SK-N-SH (cell line): ENCODE results near the gene UBR7. TPM values are rescaled to one million over a fixed set of nuclear protein-coding genes. Genes with fewer than 3 reads are reported as not detected.

Source experiments
- CTCF ChIA-PET: fragments of 300-600, 350-600 bp; formaldehyde crosslinking; extraction: SDS; loops from one replicate; lab custom pipeline; 2021; lab: Yijun Ruan, JAX
- POLR2A ChIA-PET: fragments of 350-600 bp; sonication (Branson Sonifier 250); formaldehyde crosslinking; extraction: SDS; loops from one replicate; lab custom pipeline; 2020; ENCODE audit warnings: antibody characterized with exemption, inconsistent platforms; lab: Yijun Ruan, JAX
- DNase-seq: peaks from one replicate; pipeline ENCODE4 v3.0.0; 2012
- H2AFZ ChIP-seq: fragments of 200-600 bp; sonication (generic); 2 replicates; pipeline ENCODE4 v1.8.1; 2016; ENCODE audit warnings: antibody characterized with exemption, mild to moderate bottlenecking, low read depth
- H3F3A ChIP-seq: fragments of 200-600 bp; sonication (generic); replicated peaks from 2 replicates; pipeline ENCODE3; 2016; ENCODE audit warnings: antibody characterized with exemption, mild to moderate bottlenecking; ENCODE audit not compliant: insufficient read depth
- H3K27ac ChIP-seq, 2 experiments: fragments of 200-500 bp in 1 of 2; fragments of 200-600 bp in 1 of 2; sonication (Bioruptor generic) in 1 of 2; sonication (generic), shearing (Covaris generic) in 1 of 2; 2 replicates each; pipeline versions ENCODE4 v1.5.1 to v1.6.1; 2014 to 2016; ENCODE audit warnings: low read depth in 2 of 2, inconsistent platforms in 1 of 2, low read length in 1 of 2, mild to moderate bottlenecking in 1 of 2, mixed read lengths in 1 of 2
- H3K27me3 ChIP-seq: fragments of 200-600 bp; sonication (generic), shearing (Covaris generic); 2 replicates; pipeline ENCODE4 v1.6.1; 2016; ENCODE audit warnings: mixed run types; ENCODE audit not compliant: insufficient read depth
- H3K36me3 ChIP-seq, 2 experiments: fragments of 200-500 bp in 1 of 2; fragments of 200-600 bp in 1 of 2; sonication (Bioruptor generic) in 1 of 2; sonication (generic) in 1 of 2; replicated peaks in 1 of 2; 2 replicates each; pipeline versions ENCODE3 to v1.5.1; 2014 to 2016; ENCODE audit warnings: low read length in 1 of 2, mild to moderate bottlenecking in 1 of 2; ENCODE audit not compliant: insufficient read depth in 2 of 2, control insufficient read depth in 1 of 2
- H3K4me1 ChIP-seq, 2 experiments: fragments of 200-500 bp in 1 of 2; fragments of 200-600 bp in 1 of 2; sonication (Bioruptor generic) in 1 of 2; sonication (generic), shearing (Covaris generic) in 1 of 2; 2 replicates each; pipeline versions ENCODE4 v1.5.1 to v1.6.1; 2014 to 2016; ENCODE audit warnings: low read depth in 1 of 2, low read length in 1 of 2, mixed run types in 1 of 2; ENCODE audit not compliant: insufficient read depth in 2 of 2, control insufficient read depth in 1 of 2
- H3K4me2 ChIP-seq: fragments of 200-600 bp; sonication (generic), shearing (Covaris generic); 2 replicates; pipeline ENCODE4 v1.6.1; 2017; ENCODE audit warnings: mixed run types
- H3K4me3 ChIP-seq, 2 experiments: fragments of 200-500 bp in 1 of 2; fragments of 200-600 bp in 1 of 2; sonication (Bioruptor generic) in 1 of 2; sonication (generic), shearing (Covaris generic) in 1 of 2; 2 replicates each; pipeline versions ENCODE4 v1.5.1 to v1.8.1; 2014 to 2016; ENCODE audit warnings: low read depth in 2 of 2, inconsistent platforms in 1 of 2, low read length in 1 of 2, mild to moderate bottlenecking in 1 of 2, mixed read lengths in 1 of 2, moderate library complexity in 1 of 2
- H3K79me2 ChIP-seq: fragments of 200-600 bp; sonication (generic); 2 replicates; pipeline ENCODE4 v1.8.1; 2017; ENCODE audit warnings: mild to moderate bottlenecking; ENCODE audit not compliant: insufficient read depth
- H3K9ac ChIP-seq: fragments of 200-600 bp; sonication (generic); 2 replicates; pipeline ENCODE4 v1.6.1; 2017; ENCODE audit warnings: mixed run types
- H3K9me2 ChIP-seq: fragments of 200-600 bp; sonication (generic); 2 replicates; pipeline ENCODE4 v1.6.1; 2017; ENCODE audit warnings: mixed run types
- H3K9me3 ChIP-seq: fragments of 200-600 bp; sonication (generic); 2 replicates; pipeline ENCODE4 v1.6.1; 2017; ENCODE audit warnings: mixed run types, mild to moderate bottlenecking, moderate library complexity
- H4K20me1 ChIP-seq: fragments of 200-600 bp; sonication (generic); 2 replicates; pipeline ENCODE4 v1.6.1; 2017; ENCODE audit warnings: mild to moderate bottlenecking, mixed run types; ENCODE audit not compliant: insufficient read depth
- CHD2 ChIP-seq: fragments of 150-350 bp; IDR thresholded peaks from 2 replicates; pipeline ENCODE4 v1.6.1; 2018; ENCODE audit warnings: low read length; ENCODE audit not compliant: partially characterized antibody
- ELF1 ChIP-seq: IDR thresholded peaks from 2 replicates; pipeline ENCODE4 v1.4.0; 2012
- EZH2phosphoT487 ChIP-seq: fragments of 200-600 bp; sonication (generic); IDR thresholded peaks from 2 replicates; pipeline ENCODE4 v1.6.1; 2017; ENCODE audit warnings: low read depth, mixed run types, mild to moderate bottlenecking, antibody characterized with exemption, moderate library complexity, borderline replicate concordance
- FOXM1 ChIP-seq: IDR thresholded peaks from 2 replicates; pipeline ENCODE4 v1.4.0; 2012; ENCODE audit warnings: low read depth, mild to moderate bottlenecking
- GATA2 ChIP-seq: sonication (generic); formaldehyde crosslinking; IDR thresholded peaks from 2 replicates; pipeline ENCODE4 v1.5.0; 2020; ENCODE audit warnings: mild to moderate bottlenecking, missing genetic modification reagents
- MAX ChIP-seq: IDR thresholded peaks from 2 replicates; pipeline ENCODE4 v1.4.0; 2012; ENCODE audit warnings: low read depth
- MEF2A ChIP-seq: IDR thresholded peaks from 2 replicates; pipeline ENCODE4 v1.4.0; 2012; ENCODE audit warnings: low read depth, borderline replicate concordance
- MXI1 ChIP-seq: IDR thresholded peaks from 2 replicates; pipeline ENCODE4 v1.6.1; 2012; ENCODE audit warnings: mild to moderate bottlenecking, low read depth, low read length, improper control_type of control experiment
- NFIC ChIP-seq: IDR thresholded peaks from 2 replicates; pipeline ENCODE4 v1.4.0; 2012; ENCODE audit warnings: borderline replicate concordance
- RAD21 ChIP-seq: IDR thresholded peaks from 2 replicates; pipeline ENCODE4 v1.6.1; 2012; ENCODE audit warnings: mild to moderate bottlenecking, low read length
- TEAD4 ChIP-seq: IDR thresholded peaks from 2 replicates; pipeline ENCODE4 v1.4.0; 2012; ENCODE audit warnings: mild to moderate bottlenecking, borderline replicate concordance; ENCODE audit not compliant: insufficient read depth
- YY1 ChIP-seq: IDR thresholded peaks from 2 replicates; pipeline ENCODE4 v1.4.0; 2012; ENCODE audit warnings: low read depth, mild to moderate bottlenecking
- WGBS: methylation state at CpG from one replicate; pipeline ENCODE4 v1.1.6; 2017; ENCODE audit warnings: low lambda C conversion rate; 5-methylcytosine and 5-hydroxymethylcytosine counted together
- polyA plus RNA-seq, 3 experiments: library from polyadenylated mRNA; depleted of rRNA; stranded (reverse); fragments of >200 nt; gene quantifications; 2 replicates each; pipeline ENCODE4 v1.2.3, GENCODE V29; 2012
- TF ChIP-seq, protein P1 (sequence below): IDR thresholded peaks from 2 replicates; pipeline ENCODE4; 2012
- TF ChIP-seq, protein P2 (sequence below): fragments of 200-600 bp; sonication (generic); IDR thresholded peaks from 2 replicates; pipeline ENCODE4 v1.6.1; 2017; ENCODE audit warnings: antibody characterized with exemption, mild to moderate bottlenecking, moderate library complexity

Gene UBR7
- polyA plus RNA-seq, 1 of the 3 experiments (the other 2 are of a cell fraction), result 28.2 TPM

- no peak overlapping the region for H3K4me3 ChIP-seq
- no peak for DNase-seq
- no peak overlapping the region for H2AFZ ChIP-seq
- H4K20me1 ChIP-seq, result no peaks in the 10 kb centered on the region
- CTCF ChIA-PET, result interaction anchor here (1.4 kb wide), 1 partner anchor 23 kb away, joined by 3 read pairs; no protein-coding TSS in a partner anchor
- WGBS, result 97% methylated on average over 4 of the region's 4 CpGs
- no peak overlapping the region for H3K9ac ChIP-seq
- H3K4me1 ChIP-seq, result no peaks in the 10 kb centered on the region
- no peaks in the 10 kb centered on the region for H3K27me3 ChIP-seq
- H3F3A ChIP-seq, result peaks cover 11% of the 10 kb centered on the region
- H3K4me2 ChIP-seq, result no peak overlapping the region
- H3K27ac ChIP-seq, result no peak overlapping the region
- POLR2A ChIA-PET, result no interaction called here
- TF ChIP-seq MEF2A, result no peak
- TF ChIP-seq TEAD4, result no peak
- TF ChIP-seq, protein P1, sequence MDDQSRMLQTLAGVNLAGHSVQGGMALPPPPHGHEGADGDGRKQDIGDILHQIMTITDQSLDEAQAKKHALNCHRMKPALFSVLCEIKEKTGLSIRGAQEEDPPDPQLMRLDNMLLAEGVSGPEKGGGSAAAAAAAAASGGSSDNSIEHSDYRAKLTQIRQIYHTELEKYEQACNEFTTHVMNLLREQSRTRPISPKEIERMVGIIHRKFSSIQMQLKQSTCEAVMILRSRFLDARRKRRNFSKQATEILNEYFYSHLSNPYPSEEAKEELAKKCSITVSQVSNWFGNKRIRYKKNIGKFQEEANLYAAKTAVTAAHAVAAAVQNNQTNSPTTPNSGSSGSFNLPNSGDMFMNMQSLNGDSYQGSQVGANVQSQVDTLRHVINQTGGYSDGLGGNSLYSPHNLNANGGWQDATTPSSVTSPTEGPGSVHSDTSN, result no peak
- no peak for TF ChIP-seq YY1
- no peak for TF ChIP-seq EZH2phosphoT487
- no peak for TF ChIP-seq FOXM1
- no peak for TF ChIP-seq MAX
- TF ChIP-seq CHD2, result no peak
- TF ChIP-seq ELF1, result no peak
- TF ChIP-seq GATA2 (CRISPR knock-in tag), result no peak
- TF ChIP-seq RAD21, result no peak
- TF ChIP-seq MXI1, result no peak
- TF ChIP-seq NFIC, result no peak
- peaks cover 12% of the 10 kb centered on the region for H3K79me2 ChIP-seq
- no peaks in the 10 kb centered on the region for H3K9me2 ChIP-seq
- H3K36me3 ChIP-seq, result peaks cover 2 to 9% of the 10 kb centered on the region in 2 experiments
- H3K9me3 ChIP-seq, result no peaks in the 10 kb centered on the region
Measured at GRCh38 chr14:93199031-93199430, 8.0 kb upstream of the UBR7 start.

DNA sequence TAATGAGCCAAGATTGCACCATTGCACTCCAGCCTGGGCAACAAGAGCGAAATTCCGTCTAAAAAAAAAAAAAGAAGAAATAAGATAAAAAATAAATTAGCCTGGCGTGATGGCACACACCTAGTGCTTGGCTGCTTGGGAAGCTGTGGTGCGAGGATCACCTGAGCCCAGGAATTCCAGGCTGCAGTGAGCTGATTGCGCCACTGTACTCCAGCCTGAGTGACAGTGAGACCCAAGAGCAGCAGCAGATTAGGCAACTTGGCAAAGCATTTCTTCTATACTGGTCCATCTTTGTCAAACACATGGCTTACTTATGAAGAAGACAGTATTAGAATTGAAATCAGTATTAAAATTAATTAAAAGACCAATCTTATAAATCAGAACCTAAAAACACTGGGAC is 6.5 kb upstream of the UBR7 start:
- POLR2A ChIA-PET, result no interaction called here
- Histone ChIP-seq H3K27ac (no peak overlapping the region), H3K4me3 (no peak overlapping the region), H3K9ac (no peak overlapping the region), H3K4me2 (no peak overlapping the region), H4K20me1 (no peaks in the 10 kb centered on the region), H3K27me3 (no peaks in the 10 kb centered on the region), H2AFZ (no peak overlapping the region), H3K36me3 (peaks cover 2 to 9% of the 10 kb centered on the region in 2 experiments), H3K9me3 (no peaks in the 10 kb centered on the region), H3K79me2 (peaks cover 28% of the 10 kb centered on the region), H3F3A (peaks cover 11% of the 10 kb centered on the region)
- DNase-seq, result no peak
- WGBS, result 96% methylated on average over 5 of the region's 5 CpGs
- TF ChIP-seq, protein P2, sequence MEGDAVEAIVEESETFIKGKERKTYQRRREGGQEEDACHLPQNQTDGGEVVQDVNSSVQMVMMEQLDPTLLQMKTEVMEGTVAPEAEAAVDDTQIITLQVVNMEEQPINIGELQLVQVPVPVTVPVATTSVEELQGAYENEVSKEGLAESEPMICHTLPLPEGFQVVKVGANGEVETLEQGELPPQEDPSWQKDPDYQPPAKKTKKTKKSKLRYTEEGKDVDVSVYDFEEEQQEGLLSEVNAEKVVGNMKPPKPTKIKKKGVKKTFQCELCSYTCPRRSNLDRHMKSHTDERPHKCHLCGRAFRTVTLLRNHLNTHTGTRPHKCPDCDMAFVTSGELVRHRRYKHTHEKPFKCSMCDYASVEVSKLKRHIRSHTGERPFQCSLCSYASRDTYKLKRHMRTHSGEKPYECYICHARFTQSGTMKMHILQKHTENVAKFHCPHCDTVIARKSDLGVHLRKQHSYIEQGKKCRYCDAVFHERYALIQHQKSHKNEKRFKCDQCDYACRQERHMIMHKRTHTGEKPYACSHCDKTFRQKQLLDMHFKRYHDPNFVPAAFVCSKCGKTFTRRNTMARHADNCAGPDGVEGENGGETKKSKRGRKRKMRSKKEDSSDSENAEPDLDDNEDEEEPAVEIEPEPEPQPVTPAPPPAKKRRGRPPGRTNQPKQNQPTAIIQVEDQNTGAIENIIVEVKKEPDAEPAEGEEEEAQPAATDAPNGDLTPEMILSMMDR, result no peak
- no peak for TF ChIP-seq GATA2 (CRISPR knock-in tag)
- TF ChIP-seq MXI1, result no peak
- TF ChIP-seq, all 33 proteins: peak for 0
- no peaks in the 10 kb centered on the region for H3K9me2 ChIP-seq
- CTCF ChIA-PET, result no interaction called here
- H3K4me1 ChIP-seq, result no peaks in the 10 kb centered on the region
